Choroid plexus epithelial cell (primary cell): Measurements from ENCODE around the gene CPLANE1.

Experiments
- DNase-seq: peaks from one replicate; pipeline ENCODE4 v3.0.0-alpha.2; 2010; ENCODE audit warnings: low read depth
- H3K4me3 ChIP-seq: 2 replicates; pipeline ENCODE4 v1.5.1; 2011; ENCODE audit warnings: low read depth, mild to moderate bottlenecking, control low read depth, low read length, moderate library complexity
- CTCF ChIP-seq: conservative IDR thresholded peaks from 2 replicates; pipeline ENCODE4 v1.5.1; 2011; ENCODE audit warnings: low read depth, mild to moderate bottlenecking, control low read depth, inconsistent platforms, low read length, moderate library complexity

CPLANE1 gene

DNA sequence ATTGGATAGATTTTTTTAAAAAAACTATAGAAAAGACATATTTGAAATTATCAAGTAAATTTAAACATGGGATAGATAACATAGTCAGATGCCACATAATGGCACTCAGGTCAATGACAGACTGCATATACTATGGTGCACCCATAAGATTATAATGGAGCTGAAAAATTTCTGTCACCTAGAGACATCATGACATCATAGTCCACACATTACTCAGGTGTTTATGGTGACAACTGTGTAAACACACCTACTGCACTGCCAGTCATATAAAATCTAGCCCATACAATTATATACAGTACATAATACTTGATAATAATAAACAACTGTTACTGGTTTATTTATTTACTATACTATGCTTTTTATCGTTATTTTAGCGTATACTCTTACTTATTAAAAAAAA, 58.6 kb downstream of the CPLANE1 start:
- TF ChIP-seq CTCF = no peak
- no peak for DNase-seq
- H3K4me3 ChIP-seq = no peak overlapping the region

DNA sequence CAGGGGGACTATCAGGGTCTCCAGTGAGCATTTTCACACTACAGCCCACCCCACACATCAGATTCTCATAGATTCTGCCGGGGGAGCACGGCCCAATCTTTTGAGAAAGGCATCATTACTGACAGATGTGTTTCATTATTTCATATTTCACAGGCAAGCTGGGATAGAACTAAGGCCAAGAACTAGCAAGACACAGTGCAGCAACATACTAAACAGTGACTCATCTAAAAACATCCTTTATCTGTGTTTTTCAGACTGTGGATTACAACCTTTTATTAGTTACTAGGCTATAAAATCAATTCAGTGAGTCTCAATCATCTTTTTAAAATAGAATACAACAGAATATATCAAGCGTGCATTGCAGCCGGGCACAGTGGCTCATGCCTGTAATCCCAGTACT, 59.8 kb downstream of the CPLANE1 start:
- no peak overlapping the region for H3K4me3 ChIP-seq
- peak; percentile 41 for DNase-seq
- no peak for TF ChIP-seq CTCF

DNA sequence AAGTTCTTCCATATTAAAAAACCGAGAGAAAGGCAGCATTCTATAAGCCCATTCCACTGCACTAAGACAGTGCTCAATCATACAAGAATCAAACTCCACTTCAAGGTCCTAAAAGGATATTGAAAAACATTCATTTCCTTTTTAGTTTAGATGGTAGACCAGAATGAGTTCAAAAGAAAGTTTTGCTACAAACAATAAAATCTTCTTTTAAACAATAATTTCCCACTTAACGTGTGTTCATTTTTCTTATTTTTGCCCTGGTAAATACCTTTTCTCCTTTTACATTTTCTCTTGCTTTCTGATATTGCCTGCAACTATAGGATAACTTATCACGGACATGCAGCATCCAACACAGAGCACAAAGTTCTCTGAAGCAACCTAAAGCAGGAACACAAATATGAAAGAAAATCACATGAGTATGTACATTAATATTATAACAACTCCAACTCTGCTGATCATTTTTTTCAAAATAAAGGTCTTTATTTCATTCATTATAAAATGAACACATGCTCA, 61.7 kb downstream of the CPLANE1 start:
- no peak overlapping the region for H3K4me3 ChIP-seq
- no peak for DNase-seq
- TF ChIP-seq CTCF = no peak

- DNase-seq = peak; percentile 20
- no peak for TF ChIP-seq CTCF
- H3K4me3 ChIP-seq = no peak overlapping the region
Observed at GRCh38 chr5:37184748-37185364, 64.3 kb downstream of the CPLANE1 start.

DNA sequence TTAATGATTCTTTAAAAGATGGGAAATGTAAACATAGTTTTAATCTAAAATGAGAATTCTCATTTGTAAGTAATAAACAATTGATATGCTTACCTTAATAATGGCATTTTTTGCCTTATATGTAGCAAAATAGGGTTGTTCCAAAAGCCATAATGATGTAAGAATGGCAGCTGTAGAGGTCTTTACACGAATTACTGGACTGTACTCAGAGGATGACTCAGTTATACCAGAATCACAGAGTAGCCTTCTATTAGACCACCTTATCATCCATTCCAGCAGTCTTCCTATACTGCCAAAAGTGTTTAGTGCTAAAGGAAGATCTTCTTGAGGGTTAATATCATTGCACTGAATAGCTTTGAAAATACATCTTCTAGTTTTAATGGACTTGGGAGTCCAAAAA, 66.5 kb downstream of the CPLANE1 start:
- no peak for DNase-seq
- H3K4me3 ChIP-seq = no peak overlapping the region
- no peak for TF ChIP-seq CTCF

GRCh38 chr5:37174928-37175327, 74.2 kb downstream of the CPLANE1 start:
- DNase-seq = no peak
- no peak overlapping the region for H3K4me3 ChIP-seq
- no peak for TF ChIP-seq CTCF

DNA sequence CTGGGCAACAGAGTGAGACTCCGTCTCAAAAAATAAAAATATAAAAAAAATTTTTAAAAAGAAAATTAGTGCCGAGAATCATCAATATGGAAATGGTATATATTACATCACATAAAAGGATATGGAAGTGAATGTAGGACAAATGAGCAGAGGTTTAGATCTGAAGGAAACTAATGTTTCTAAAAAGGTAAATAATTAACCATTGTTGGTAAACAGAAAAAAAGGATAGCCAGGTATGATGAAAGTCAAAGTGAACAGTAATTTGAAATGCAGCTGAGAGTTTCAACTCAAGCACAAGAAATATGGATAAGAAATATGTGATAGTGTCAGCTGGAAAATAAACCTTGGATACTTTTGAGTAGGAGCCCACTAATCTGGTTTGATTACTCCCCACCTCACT, 76.2 kb downstream of the CPLANE1 start:
- H3K4me3 ChIP-seq = no peak overlapping the region
- TF ChIP-seq CTCF = no peak
- no peak for DNase-seq
